ENCODE measurements around the gene MRRF.

MRRF gene

DNA sequence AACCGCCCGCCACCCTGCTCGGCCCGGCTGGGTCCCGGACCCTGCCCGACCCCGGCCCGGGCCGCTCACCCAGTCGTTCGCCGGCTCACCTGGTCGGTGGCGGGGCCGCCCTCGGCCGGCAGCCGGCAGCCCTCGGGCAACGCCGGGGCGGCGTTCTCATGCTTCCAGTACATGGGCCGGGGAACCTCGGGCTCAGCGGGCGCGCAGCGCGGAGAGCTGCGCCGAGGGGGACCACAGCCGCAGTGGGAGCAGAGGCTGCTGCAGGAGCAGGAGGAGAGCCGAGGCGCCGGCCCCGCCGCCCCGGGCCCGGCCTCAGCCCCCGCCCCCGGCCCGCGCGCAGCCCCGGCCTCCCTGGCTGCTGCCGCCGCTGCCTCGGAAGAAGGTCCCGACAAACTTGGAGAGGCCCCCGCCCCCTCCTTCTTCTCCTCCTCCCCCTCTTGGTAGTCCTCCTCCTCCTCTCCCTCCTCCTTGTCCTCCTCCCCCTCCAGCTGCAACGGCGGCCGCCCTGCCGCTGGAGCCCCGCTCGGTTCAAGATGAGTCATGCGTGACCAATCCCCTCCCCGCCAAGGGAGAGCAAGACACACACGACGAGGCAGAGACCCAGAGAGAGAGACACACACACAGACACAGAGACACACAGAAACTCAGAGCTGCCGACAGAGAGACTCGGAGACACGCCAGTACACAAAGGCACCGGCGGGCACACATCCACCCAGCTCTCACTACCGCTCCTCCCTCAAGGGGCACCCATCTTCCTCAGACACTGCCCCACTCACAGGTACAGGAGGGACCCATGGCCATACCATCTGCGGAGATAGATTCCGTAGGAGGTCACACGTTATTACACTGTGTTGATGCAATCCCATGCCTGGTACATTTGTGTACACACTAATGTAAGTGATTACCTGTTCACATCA lies 35.9 kb upstream of the MRRF start, which contains the start of gene LHX6:
TSS of gene LHX6 (minus strand) at position 390 of the 917 bp plus-strand sequence. CDS start at position 173, 217 bp downstream.
- no peak for DNase-seq

- no peak for DNase-seq
Observed at GRCh38 chr9:122229485-122229837, 35.2 kb upstream of the MRRF start.

GRCh38 chr9:122232796-122233306 lies 31.8 kb upstream of the MRRF start:
- DNase-seq = no peak

GRCh38 chr9:122234022-122234748 lies 30.5 kb upstream of the MRRF start:
- DNase-seq = peak; percentile 19

DNA sequence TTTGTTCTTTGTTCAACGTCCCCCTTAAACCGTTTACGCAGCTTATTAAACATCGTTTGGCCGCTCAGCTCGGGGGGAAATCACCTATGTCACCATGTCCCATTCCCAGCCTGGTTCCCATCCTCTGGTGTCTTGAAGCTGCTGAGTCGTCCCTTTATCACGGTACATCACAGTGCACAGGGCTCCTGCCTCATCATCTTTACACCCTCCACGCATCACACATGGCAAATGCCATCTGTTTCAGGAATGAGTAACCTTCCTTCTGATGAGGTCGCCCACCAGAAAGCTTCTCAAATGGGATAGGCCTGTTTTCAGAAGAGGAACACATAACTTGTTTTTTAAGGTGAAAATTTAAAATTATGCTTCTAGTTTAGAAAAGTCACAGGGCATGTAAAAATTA lies 28.0 kb upstream of the MRRF start:
- no peak for DNase-seq

- DNase-seq = no peak
Observed at GRCh38 chr9:122239722-122240121, 25.0 kb upstream of the MRRF start.

DNA sequence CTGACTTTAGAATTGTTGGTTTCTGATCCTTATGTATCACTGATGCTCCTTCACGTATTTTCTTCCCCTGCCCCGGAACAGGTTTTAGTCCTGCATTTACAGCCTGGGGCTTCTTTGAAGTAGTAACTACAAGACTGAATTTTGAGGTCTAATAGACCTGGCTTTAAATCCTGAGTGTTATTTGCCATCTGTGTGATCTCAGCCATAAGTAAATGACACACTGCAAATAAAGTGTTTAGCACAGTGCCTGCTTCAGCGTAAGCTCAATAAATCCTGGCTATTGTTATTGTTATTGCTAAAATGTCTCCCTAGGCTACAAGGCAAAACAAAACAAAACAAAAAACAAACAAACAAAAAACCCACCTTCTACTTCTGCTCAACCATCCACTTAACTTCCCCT lies 20.3 kb upstream of the MRRF start:
- no peak for DNase-seq

DNA sequence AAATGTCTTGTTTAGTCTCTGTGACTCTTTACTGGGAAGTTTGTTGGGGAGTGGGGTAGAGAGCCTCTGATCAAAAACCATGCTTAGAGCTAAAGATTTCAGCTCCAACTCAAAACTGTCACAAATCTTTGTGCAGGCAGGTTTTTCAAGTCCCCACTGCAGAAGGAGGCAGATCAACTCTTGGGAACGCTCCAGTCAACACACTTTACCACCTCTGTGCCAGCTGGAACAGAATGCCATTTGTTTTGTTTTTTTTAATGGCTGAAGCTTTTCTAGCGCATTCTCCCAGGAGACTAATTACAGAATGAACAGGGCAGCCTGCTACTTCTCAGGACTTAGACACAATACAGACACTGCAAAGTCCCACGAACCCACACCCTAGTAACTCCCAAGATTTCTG lies 18.0 kb upstream of the MRRF start:
- no peak for DNase-seq

DNA sequence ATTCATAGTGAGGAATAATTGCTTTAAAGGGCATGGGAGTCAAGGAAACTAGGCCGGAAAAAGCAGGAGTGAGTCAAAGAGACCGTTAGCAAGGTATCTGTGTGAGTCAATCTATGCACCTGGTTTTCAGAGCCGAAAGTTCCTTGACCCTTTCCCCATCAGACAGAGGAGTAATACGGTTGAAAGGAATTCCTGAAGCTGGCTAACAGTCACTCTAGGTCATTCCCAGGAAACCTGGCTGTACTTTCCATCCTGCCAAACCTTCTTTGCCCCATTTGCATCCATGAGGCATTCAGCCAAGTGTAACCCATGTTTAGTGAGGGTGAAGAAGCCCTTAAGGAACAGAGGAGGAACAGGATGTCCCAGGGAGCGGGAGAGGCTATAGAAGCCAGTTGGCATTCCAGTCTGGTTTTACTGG lies 16.2 kb upstream of the MRRF start:
- no peak for DNase-seq

DNA sequence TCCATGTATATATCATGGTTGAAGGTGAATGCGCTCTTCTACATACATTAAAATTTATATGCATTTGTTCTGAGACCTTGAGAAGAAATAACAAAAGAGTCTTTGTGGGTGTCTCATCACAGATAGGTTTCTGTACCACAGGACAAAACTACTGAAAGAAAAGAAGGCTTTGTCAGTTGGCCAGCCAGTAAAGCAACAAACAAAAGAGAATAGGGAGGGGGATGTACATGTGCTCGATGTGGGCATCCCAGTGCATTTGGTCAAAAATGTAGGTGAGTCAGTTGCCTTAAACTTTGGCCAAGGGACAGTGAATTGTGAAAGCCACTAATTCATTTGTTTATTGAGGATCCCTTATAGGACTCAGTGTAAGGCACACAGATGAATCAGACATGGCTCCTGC lies 13.3 kb upstream of the MRRF start:
- no peak for DNase-seq

DNA sequence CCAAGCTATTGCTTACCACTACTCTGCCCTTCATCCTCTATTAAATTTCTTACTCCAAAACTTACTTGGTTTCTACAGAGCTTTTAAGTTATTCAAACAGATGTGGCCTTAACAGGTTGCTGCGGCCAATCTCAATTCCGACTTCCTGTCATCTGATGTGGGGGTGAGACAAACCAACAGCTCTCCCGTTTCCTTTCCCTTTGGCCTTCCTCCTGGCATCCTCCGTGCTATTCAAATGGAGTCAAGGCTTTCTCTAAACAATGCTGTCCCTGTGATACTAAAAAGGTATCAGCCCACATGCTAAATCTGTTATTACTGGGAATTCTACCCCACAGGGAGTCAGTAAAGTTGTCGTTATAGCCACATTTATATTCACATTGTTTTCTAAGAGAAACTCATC lies 11.9 kb upstream of the MRRF start:
- DNase-seq = no peak

GRCh38 chr9:122254761-122255160 lies 9.9 kb upstream of the MRRF start:
- DNase-seq = no peak

GRCh38 chr9:122256206-122256605 lies 8.5 kb upstream of the MRRF start:
- DNase-seq = no peak

DNA sequence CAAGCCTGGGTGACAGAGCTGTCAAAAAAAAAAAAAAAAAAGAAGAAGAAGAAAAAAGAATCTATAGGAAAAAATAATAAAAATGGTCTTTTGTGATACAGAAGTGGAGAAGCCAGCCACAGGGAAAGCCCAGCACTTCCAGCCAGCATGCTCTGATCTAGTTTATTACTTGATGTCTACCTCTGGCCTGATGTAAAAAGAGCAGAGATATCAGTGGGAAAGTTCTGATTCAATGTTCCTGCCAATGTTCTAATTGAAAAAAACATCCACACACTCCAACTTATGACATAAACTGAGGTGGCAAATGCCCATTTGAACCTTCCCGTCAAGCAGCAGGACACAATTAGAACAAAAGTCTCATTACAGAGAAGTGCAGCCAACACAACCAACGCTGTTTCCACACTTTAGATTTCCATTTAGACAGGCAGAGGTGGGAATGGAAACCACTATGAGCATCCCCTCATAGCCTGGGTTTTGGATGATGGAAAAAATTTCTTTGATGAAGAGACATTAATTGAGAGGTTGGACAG lies 5.7 kb upstream of the MRRF start:
- DNase-seq = no peak

DNA sequence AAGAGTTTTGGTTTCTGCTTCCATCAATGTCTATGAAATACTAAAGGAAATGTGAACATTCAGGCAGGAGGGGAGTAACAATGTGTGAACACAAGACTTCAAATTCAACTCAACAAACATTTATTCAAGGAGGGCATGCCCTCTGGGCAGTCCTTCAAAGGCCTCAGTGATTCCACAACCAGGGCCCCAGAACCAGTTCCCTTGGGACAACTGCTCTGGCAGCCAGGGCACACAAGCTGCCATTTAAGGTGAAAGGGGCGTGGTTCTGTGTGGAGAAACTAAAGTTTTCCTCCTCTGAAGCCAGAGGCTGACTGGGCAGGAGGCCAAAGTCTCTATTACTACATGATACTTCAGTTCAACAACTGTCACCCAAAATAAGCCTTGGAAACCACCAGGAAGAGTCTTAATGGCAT lies 3.2 kb upstream of the MRRF start:
- DNase-seq = no peak

- DNase-seq = no peak
Observed at GRCh38 chr9:122262073-122262472, 2.6 kb upstream of the MRRF start.

DNA sequence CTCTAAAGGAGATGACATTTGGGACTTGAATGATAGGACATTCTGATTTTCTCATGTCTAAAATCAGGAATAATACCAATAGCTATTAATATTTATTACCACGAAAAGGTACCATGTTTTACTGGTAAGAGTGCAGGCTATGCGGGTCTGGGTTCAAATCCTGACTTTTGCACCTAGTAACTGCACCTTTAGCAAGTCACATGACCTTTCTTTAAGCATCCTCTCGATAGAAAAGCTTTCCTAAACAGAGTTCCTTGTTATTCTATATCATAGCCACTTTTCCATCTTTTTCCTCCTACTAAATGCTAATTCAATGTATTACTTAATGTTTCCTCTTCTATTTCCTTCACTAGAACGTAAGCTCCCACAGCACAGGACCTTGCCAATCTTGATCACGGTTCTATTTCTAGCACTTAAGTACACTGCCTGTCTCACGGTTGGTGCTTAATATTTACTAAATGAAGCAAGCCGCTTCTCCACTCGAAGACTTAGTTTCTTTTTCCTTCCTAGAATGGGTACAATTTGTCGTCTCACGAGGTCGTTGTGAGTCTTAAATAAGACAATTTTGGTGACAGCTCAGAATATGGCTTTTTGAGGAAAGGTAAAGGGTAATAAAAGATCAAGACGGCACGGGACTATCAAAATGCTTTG lies 858 bp upstream of the MRRF start:
- DNase-seq = peak; percentile 53

DNA sequence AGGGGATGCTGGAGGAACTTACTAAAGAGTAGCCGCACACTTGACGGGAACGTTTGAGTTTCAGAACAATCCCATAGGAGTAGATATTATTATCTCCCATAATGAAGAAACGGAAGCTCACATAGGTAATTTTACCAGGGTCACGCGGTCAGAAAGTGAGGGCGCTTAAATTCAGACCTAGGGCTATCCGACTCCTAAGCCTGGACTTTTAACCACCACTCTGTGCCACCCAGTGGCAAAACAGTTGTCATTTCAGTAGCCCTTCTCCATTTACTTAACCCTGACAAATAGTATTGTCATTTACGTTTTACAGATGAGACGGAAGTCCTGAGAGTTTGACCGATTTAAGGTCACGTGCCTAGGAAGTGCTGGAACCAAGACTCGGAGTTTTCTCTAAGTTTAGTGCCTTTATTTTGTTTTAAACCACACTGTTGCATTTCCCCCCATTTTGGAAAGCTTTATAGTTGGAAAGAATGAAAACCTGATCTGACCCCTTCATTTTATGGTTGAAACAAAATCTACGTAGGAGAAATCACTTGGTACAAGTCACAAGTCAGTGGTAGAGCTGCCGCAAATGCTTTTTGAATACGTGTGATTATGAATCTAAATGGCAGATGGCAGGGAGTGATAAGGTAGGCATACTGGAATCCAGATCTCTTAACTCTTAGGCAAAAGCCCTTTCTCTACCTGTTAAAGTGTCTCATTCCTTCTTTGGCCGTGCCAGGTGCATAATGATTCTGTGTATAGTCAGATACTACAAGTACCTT lies 650 bp downstream of the MRRF start:
- DNase-seq = peak; percentile 85

- no peak for DNase-seq
Observed at GRCh38 chr9:122268041-122268814, 3.5 kb downstream of the MRRF start.

GRCh38 chr9:122274055-122274454 lies 9.4 kb downstream of the MRRF start:
- no peak for DNase-seq

DNA sequence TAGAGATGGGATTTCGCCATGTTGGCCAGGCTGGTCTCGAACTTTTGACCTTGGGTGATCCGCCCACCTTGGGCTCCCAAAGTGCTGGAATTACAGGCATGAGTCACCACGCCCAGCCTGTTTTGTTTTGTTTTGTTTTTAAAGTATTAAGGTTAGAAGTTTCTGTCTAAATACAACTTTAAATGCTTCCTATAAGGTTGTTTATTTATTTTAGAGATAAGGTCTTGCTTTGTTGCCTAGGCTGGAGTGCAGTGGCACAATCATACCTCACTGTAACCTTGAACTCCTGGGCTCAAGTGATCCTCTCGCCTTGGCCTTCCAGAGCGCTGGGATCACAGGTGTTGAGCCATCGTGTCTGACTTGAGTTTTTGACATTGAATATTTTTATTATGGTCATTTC lies 11.4 kb downstream of the MRRF start:
- no peak for DNase-seq

Measured in OCI-M1 (cell line).